Measurements from ENCODE around the gene VWA5B2. TPM values are rescaled to one million over a fixed set of nuclear protein-coding genes. Genes with fewer than 3 reads are reported as not detected.

The VWA5B2 gene
- total and polyA plus RNA-seq, 9 of the 15 experiments (the other 6 are each of a cell fraction or from before 2014, with no cell fraction given): 0.04 TPM; not detected in 8

DNA sequence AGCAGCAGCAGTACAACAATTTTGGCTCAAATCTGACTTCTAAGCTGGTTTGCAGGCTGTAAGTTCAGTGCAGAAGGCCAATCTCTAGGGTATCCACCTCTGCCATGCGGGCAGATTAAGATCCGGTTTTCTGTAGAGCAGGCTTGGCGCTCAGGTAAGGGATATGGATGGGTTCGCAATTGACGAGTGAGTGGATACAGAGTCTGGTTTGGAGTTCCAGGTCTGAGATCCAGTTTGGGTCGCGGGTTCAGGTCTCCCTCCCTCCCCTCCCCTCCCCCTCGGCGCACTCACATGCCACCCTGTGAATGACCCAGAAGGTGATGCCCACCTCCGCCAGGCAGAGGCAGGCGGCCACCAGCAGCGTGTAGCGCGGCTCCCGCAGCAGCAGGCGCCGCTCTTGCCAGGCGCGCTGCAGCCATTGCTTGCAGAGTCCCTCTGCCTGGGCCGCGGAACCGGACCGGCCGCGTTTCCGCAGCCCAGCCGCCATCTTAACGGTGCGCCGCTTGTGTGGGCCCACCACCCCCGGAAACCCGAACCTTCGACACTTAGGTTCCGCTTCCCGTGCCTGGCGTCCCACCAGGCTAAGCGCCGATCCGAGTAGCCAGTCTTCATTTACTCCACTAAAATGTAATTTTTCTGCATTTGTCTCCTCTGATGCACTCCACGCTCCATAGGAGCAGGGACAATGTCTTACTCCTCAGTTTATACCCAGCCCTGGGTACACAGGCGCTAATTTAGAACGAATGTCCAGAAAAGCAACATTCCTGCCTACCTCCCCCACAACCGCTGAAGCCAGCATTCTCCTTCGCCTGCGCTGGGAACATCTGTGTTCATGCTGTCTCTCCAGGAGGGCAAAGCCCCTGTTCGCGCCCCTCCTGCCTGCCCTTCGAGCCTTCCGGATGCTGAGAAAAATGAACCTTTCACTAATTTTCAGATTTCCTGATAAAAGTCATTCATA is 19.3 kb downstream of the VWA5B2 start, which contains the start of gene ALG3 (continued):
- TF ChIP-seq, protein P1, sequence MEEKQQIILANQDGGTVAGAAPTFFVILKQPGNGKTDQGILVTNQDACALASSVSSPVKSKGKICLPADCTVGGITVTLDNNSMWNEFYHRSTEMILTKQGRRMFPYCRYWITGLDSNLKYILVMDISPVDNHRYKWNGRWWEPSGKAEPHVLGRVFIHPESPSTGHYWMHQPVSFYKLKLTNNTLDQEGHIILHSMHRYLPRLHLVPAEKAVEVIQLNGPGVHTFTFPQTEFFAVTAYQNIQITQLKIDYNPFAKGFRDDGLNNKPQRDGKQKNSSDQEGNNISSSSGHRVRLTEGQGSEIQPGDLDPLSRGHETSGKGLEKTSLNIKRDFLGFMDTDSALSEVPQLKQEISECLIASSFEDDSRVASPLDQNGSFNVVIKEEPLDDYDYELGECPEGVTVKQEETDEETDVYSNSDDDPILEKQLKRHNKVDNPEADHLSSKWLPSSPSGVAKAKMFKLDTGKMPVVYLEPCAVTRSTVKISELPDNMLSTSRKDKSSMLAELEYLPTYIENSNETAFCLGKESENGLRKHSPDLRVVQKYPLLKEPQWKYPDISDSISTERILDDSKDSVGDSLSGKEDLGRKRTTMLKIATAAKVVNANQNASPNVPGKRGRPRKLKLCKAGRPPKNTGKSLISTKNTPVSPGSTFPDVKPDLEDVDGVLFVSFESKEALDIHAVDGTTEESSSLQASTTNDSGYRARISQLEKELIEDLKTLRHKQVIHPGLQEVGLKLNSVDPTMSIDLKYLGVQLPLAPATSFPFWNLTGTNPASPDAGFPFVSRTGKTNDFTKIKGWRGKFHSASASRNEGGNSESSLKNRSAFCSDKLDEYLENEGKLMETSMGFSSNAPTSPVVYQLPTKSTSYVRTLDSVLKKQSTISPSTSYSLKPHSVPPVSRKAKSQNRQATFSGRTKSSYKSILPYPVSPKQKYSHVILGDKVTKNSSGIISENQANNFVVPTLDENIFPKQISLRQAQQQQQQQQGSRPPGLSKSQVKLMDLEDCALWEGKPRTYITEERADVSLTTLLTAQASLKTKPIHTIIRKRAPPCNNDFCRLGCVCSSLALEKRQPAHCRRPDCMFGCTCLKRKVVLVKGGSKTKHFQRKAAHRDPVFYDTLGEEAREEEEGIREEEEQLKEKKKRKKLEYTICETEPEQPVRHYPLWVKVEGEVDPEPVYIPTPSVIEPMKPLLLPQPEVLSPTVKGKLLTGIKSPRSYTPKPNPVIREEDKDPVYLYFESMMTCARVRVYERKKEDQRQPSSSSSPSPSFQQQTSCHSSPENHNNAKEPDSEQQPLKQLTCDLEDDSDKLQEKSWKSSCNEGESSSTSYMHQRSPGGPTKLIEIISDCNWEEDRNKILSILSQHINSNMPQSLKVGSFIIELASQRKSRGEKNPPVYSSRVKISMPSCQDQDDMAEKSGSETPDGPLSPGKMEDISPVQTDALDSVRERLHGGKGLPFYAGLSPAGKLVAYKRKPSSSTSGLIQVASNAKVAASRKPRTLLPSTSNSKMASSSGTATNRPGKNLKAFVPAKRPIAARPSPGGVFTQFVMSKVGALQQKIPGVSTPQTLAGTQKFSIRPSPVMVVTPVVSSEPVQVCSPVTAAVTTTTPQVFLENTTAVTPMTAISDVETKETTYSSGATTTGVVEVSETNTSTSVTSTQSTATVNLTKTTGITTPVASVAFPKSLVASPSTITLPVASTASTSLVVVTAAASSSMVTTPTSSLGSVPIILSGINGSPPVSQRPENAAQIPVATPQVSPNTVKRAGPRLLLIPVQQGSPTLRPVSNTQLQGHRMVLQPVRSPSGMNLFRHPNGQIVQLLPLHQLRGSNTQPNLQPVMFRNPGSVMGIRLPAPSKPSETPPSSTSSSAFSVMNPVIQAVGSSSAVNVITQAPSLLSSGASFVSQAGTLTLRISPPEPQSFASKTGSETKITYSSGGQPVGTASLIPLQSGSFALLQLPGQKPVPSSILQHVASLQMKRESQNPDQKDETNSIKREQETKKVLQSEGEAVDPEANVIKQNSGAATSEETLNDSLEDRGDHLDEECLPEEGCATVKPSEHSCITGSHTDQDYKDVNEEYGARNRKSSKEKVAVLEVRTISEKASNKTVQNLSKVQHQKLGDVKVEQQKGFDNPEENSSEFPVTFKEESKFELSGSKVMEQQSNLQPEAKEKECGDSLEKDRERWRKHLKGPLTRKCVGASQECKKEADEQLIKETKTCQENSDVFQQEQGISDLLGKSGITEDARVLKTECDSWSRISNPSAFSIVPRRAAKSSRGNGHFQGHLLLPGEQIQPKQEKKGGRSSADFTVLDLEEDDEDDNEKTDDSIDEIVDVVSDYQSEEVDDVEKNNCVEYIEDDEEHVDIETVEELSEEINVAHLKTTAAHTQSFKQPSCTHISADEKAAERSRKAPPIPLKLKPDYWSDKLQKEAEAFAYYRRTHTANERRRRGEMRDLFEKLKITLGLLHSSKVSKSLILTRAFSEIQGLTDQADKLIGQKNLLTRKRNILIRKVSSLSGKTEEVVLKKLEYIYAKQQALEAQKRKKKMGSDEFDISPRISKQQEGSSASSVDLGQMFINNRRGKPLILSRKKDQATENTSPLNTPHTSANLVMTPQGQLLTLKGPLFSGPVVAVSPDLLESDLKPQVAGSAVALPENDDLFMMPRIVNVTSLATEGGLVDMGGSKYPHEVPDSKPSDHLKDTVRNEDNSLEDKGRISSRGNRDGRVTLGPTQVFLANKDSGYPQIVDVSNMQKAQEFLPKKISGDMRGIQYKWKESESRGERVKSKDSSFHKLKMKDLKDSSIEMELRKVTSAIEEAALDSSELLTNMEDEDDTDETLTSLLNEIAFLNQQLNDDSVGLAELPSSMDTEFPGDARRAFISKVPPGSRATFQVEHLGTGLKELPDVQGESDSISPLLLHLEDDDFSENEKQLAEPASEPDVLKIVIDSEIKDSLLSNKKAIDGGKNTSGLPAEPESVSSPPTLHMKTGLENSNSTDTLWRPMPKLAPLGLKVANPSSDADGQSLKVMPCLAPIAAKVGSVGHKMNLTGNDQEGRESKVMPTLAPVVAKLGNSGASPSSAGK (IDR thresholded peaks at IDR 0.05): no peak
- TF ChIP-seq, protein P2, sequence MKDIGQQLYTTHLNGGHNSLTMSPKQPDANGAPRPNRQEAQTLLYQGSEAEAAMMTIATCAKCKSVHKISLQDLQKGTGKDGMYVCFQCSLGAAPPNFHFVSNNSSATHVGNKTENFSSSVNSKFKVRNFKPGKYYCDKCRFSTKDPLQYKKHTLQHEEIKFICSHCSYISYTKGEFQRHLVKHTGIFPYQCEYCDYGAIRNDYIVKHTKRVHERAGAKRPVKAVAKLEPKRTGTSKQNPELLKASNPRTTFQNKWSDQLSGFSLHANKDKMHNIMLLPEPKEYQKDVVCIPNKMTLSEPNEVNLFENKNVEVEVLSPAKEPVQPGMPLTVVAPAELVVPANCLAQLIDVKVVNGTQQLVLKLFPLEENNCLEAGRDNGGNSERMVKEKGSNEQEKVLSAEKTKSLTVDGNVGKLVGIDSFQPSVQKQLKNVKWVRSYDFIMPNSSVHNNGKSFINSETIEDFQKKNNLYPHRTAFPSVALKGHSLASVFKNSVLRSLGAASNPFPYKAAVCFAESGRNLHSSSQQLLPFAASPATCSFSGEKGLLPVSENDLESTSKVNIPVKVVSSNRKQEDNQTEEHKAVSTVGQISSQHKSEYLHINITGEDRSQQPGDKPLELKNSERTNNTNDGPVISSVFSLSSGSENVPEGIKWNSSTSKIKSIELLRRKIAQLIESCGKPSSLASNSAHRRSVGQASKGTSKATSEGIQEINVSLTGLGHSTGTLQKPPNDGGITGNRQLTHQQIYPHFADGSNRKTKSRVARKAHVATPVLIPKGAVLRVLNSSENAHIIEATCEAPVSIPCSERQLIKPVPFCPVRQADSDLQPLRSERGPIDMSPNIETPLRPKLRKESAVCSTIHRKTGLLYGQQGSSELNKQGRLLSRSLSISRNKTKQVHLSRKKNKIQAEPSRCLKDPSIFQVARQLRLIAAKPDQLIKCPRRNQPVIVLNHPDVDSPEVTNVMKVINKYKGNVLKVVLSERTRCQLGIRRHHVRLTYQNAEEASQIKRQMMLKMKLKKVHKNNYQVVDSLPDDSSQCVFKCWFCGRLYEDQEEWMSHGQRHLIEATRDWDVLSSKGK (CRISPR knock-in tag; IDR thresholded peaks at IDR 0.05): no peak
- no peak for TF ChIP-seq SAFB (IDR thresholded peaks at IDR 0.05; ENCODE audit: borderline replicate concordance, low read depth, low read length)
- peak; percentile 47 to 93; a peak in 3 of 4 replicates for TF ChIP-seq SIN3A (IDR thresholded peaks at IDR 0.05; ENCODE audit: borderline replicate concordance in 2 of 2, control insufficient read depth in 1 of 2, low read depth in 2 of 2, low read length in 2 of 2)
- no peak; the same call in 1 of the 2 replicates for TF ChIP-seq ZBTB1 (CRISPR knock-in tag; IDR thresholded peaks at IDR 0.05; ENCODE audit: borderline replicate concordance, low read depth)
- TF ChIP-seq, protein P3, sequence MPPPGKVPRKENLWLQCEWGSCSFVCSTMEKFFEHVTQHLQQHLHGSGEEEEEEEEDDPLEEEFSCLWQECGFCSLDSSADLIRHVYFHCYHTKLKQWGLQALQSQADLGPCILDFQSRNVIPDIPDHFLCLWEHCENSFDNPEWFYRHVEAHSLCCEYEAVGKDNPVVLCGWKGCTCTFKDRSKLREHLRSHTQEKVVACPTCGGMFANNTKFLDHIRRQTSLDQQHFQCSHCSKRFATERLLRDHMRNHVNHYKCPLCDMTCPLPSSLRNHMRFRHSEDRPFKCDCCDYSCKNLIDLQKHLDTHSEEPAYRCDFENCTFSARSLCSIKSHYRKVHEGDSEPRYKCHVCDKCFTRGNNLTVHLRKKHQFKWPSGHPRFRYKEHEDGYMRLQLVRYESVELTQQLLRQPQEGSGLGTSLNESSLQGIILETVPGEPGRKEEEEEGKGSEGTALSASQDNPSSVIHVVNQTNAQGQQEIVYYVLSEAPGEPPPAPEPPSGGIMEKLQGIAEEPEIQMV (tag; conservative IDR thresholded peaks at IDR 0.05; ENCODE audit: low read depth): no peak

All from K562 (cell line).